Endometrial microvascular endothelial cells (primary cell): ENCODE measurements around the gene EIF3K. TPM values are rescaled to one million over a fixed set of nuclear protein-coding genes. Genes with fewer than 3 reads are reported as not detected.

Source experiments
- in situ Hi-C: cut with HindIII; loops from 2 replicates; pipeline ENCODE4 v1.10.0; 2017; ENCODE audit warnings: low sequenced_read_pairs, low pct_unique_long_range_greater_than_20kb; ENCODE audit errors: inconsistent ontology term
- total RNA-seq: library from RNA; depleted of rRNA; stranded (reverse); fragments of >200 nt; gene quantifications from one replicate; pipeline ENCODE4 v1.2.3, GENCODE V29; 2015; ENCODE audit errors: inconsistent ontology term

EIF3K gene
- total RNA-seq, 1 donor from 2014 or later = 582 TPM

GRCh38 chr19:38662537-38663155 is 43.7 kb downstream of the EIF3K start:
- in situ Hi-C loops = no loop called here

- in situ Hi-C loops = no loop called here
These were observed 44.2 kb downstream of the EIF3K start for GRCh38 chr19:38663156-38663651.

- in situ Hi-C loops = no loop called here
These were observed 45.0 kb downstream of the EIF3K start for GRCh38 chr19:38663957-38664502.

GRCh38 chr19:38664503-38665211 is 45.7 kb downstream of the EIF3K start:
- in situ Hi-C loops = no loop called here

GRCh38 chr19:38665219-38665931 is 46.4 kb downstream of the EIF3K start:
- in situ Hi-C loops = no loop called here

- in situ Hi-C loops = no loop called here
These were observed 47.1 kb downstream of the EIF3K start for GRCh38 chr19:38665950-38666662.

- in situ Hi-C loops = no loop called here
These were observed 47.9 kb downstream of the EIF3K start for GRCh38 chr19:38666663-38667511.

- in situ Hi-C loops = no loop called here
These were observed 48.7 kb downstream of the EIF3K start for GRCh38 chr19:38667661-38668171.

- in situ Hi-C loops = no loop called here
These were observed 50.6 kb downstream of the EIF3K start for GRCh38 chr19:38669552-38669951.

- in situ Hi-C loops = no loop called here
These were observed 52.0 kb downstream of the EIF3K start for GRCh38 chr19:38670921-38671398.

GRCh38 chr19:38671654-38672053 is 52.7 kb downstream of the EIF3K start:
- in situ Hi-C loops = no loop called here

- in situ Hi-C loops = no loop called here
These were observed 54.0 kb downstream of the EIF3K start for GRCh38 chr19:38673030-38673429.

- in situ Hi-C loops = no loop called here
These were observed 55.6 kb downstream of the EIF3K start for GRCh38 chr19:38674388-38675171.

GRCh38 chr19:38675611-38676010 is 56.6 kb downstream of the EIF3K start:
- in situ Hi-C loops = no loop called here

GRCh38 chr19:38676023-38676877 is 57.3 kb downstream of the EIF3K start:
- in situ Hi-C loops = no loop called here
